WTC11 (cell line): ENCODE measurements around the gene JMJD6.

Source experiments
- AFF4 ChIP-seq: sonication (generic); formaldehyde crosslinking; IDR thresholded peaks from 2 replicates; pipeline ENCODE4 v1.8.1; 2023; ENCODE audit warnings: mild to moderate bottlenecking, missing genetic modification reagents, borderline replicate concordance
- CREB1 ChIP-seq: sonication (generic); formaldehyde crosslinking; IDR thresholded peaks from 2 replicates; pipeline ENCODE4 v1.8.0; 2023; ENCODE audit warnings: mild to moderate bottlenecking, missing genetic modification reagents
- CTCF ChIP-seq: fragments of 200-600 bp; IDR thresholded peaks from 2 replicates; pipeline ENCODE4 v1.8.0; 2022; ENCODE audit warnings: antibody characterized with exemption
- E2F1 ChIP-seq: sonication (generic); formaldehyde crosslinking; IDR thresholded peaks from 2 replicates; pipeline ENCODE4 v1.8.0; 2022; ENCODE audit warnings: mild to moderate bottlenecking, missing genetic modification reagents
- E2F5 ChIP-seq: sonication (generic); formaldehyde crosslinking; IDR thresholded peaks from 2 replicates; pipeline ENCODE4 v1.8.1; 2022; ENCODE audit warnings: mild to moderate bottlenecking, moderate library complexity, missing genetic modification reagents
- FOXP4 ChIP-seq: sonication (generic); formaldehyde crosslinking; IDR thresholded peaks from 2 replicates; pipeline ENCODE4 v1.8.0; 2022; ENCODE audit warnings: mild to moderate bottlenecking, missing genetic modification reagents
- SP1 ChIP-seq: sonication (generic); formaldehyde crosslinking; conservative IDR thresholded peaks from 2 replicates; pipeline ENCODE4 v1.8.1; 2022; ENCODE audit warnings: missing genetic modification reagents
- USF2 ChIP-seq: sonication (generic); formaldehyde crosslinking; IDR thresholded peaks from 2 replicates; pipeline ENCODE4 v1.8.1; 2023; ENCODE audit warnings: mild to moderate bottlenecking, missing genetic modification reagents, moderate library complexity

GRCh38 chr17:76742958-76743357 lies 16.6 kb upstream of the JMJD6 start:
- no peak for TF ChIP-seq CTCF
- no peak for TF ChIP-seq SP1 (CRISPR knock-in tag)
- TF ChIP-seq AFF4: no peak
- no peak for TF ChIP-seq CREB1 (CRISPR knock-in tag)
- no peak for TF ChIP-seq USF2 (CRISPR knock-in tag)
- TF ChIP-seq E2F1 (CRISPR knock-in tag): no peak
- no peak for TF ChIP-seq E2F5 (CRISPR knock-in tag)
- no peak for TF ChIP-seq FOXP4 (CRISPR knock-in tag)
